HepG2 (cell line): ENCODE results near the gene SIGLEC1. TPM values are rescaled to one million over a fixed set of nuclear protein-coding genes. Genes with fewer than 3 reads are reported as not detected.
A peak's percentile ranks its signal among the peaks of the same experiment; 100 is the strongest.

Source experiments
- AGO1 ChIP-seq: fragments of 200-400 bp; formaldehyde crosslinking; IDR thresholded peaks from 2 replicates; pipeline ENCODE4 v1.6.1; 2017; ENCODE audit warnings: mild to moderate bottlenecking, low read depth, low read length, moderate library complexity; ENCODE audit not compliant: poor library complexity, severe bottlenecking
- ELF4 ChIP-seq: sonication (generic); formaldehyde crosslinking; IDR thresholded peaks from 2 replicates; pipeline ENCODE4 v1.5.0; 2020; ENCODE audit warnings: missing genetic modification reagents, mild to moderate bottlenecking, moderate library complexity, borderline replicate concordance
- KAT7 ChIP-seq: IDR thresholded peaks from 2 replicates; pipeline ENCODE4 v1.6.1; 2018; ENCODE audit warnings: borderline replicate concordance, missing compliant biosample characterization
- KDM3A ChIP-seq: IDR thresholded peaks from 2 replicates; pipeline ENCODE4 v1.6.1; 2018; ENCODE audit warnings: low read depth, missing compliant biosample characterization
- PRMT3 ChIP-seq: sonication (generic); formaldehyde crosslinking; IDR thresholded peaks from 2 replicates; pipeline ENCODE4 v1.8.1; 2022; ENCODE audit warnings: low read depth, mild to moderate bottlenecking, moderate library complexity, missing genetic modification reagents, borderline replicate concordance
- RAD21 ChIP-seq: fragments of 450-650 bp; formaldehyde crosslinking; IDR thresholded peaks from 2 replicates; pipeline ENCODE4 v1.5.0; 2020; ENCODE audit warnings: mild to moderate bottlenecking
- SMAD1 ChIP-seq: sonication (generic); formaldehyde crosslinking; IDR thresholded peaks from 2 replicates; pipeline ENCODE4 v1.4.0; 2020; ENCODE audit warnings: missing genetic modification reagents, low read depth, mild to moderate bottlenecking, borderline replicate concordance
- SP140L ChIP-seq: sonication (generic); formaldehyde crosslinking; IDR thresholded peaks from 2 replicates; pipeline ENCODE4 v1.4.0; 2020; ENCODE audit warnings: missing genetic modification reagents, borderline replicate concordance
- THYN1 ChIP-seq: sonication (generic); formaldehyde crosslinking; IDR thresholded peaks from 2 replicates; pipeline ENCODE4 v1.8.1; 2023; ENCODE audit warnings: low read depth, mild to moderate bottlenecking, moderate library complexity, missing genetic modification reagents, borderline replicate concordance
- ZKSCAN1 ChIP-seq: fragments of 150-350 bp; IDR thresholded peaks from 2 replicates; pipeline ENCODE4 v1.6.1; 2014; ENCODE audit warnings: low read length
- ZNF484 ChIP-seq: sonication (generic); formaldehyde crosslinking; IDR thresholded peaks from 2 replicates; pipeline ENCODE4 v1.5.1; 2020; ENCODE audit warnings: mild to moderate bottlenecking, low read depth, missing genetic modification reagents, borderline replicate concordance
- ZNF562 ChIP-seq: sonication (generic); formaldehyde crosslinking; IDR thresholded peaks from 2 replicates; pipeline ENCODE4 v1.8.0; 2022; ENCODE audit warnings: missing genetic modification reagents, borderline replicate concordance
- polyA plus RNA-seq, 8 experiments: library from polyadenylated mRNA; depleted of rRNA in 3 of 8; stranded (reverse) in 7 of 8; unstranded in 1 of 8; fragments of >200 nt; fragmentation: Illumina TruSeq in 4 of 8; extraction: Trizol in 4 of 8; gene quantifications; 2 replicates each; pipeline versions ENCODE4 v1.2.1 to v1.2.3, GENCODE V29; 2011 to 2016; ENCODE audit warnings: low read depth in 4 of 8, missing spikeins in 1 of 8, mixed read lengths in 1 of 8; ENCODE audit not compliant: insufficient read depth in 1 of 8
- total RNA-seq, 5 experiments: library from RNA; depleted of rRNA; stranded (reverse); fragments of >200 nt; fragmentation: Illumina TruSeq; extraction: Trizol; gene quantifications; 2 replicates each; pipeline ENCODE4 v1.2.3, GENCODE V29; 2016; ENCODE audit warnings: low read depth in 1 of 5
- TF ChIP-seq, protein P1 (sequence below): sonication (generic); formaldehyde crosslinking; IDR thresholded peaks from 2 replicates; pipeline ENCODE4 v1.4.0; 2020; ENCODE audit warnings: missing genetic modification reagents
- TF ChIP-seq, protein P2 (sequence below): IDR thresholded peaks from 2 replicates; pipeline ENCODE4 v1.6.1; 2018; ENCODE audit warnings: missing genetic modification reagents, mild to moderate bottlenecking, missing compliant biosample characterization
- TF ChIP-seq, protein P3 (sequence below): sonication (generic); formaldehyde crosslinking; IDR thresholded peaks from 2 replicates; pipeline ENCODE4 v1.4.0; 2020; ENCODE audit warnings: mild to moderate bottlenecking, missing genetic modification reagents, borderline replicate concordance
- TF ChIP-seq, protein P4 (sequence below): sonication (generic); formaldehyde crosslinking; conservative IDR thresholded peaks from 2 replicates; pipeline ENCODE4 v1.4.0; 2020; ENCODE audit warnings: missing genetic modification reagents

SIGLEC1 gene
- total and polyA plus RNA-seq, 2 of the 13 experiments (the other 11 are each of a cell fraction or from before 2014, with no cell fraction given) = 0.01 TPM; not detected in 1

DNA sequence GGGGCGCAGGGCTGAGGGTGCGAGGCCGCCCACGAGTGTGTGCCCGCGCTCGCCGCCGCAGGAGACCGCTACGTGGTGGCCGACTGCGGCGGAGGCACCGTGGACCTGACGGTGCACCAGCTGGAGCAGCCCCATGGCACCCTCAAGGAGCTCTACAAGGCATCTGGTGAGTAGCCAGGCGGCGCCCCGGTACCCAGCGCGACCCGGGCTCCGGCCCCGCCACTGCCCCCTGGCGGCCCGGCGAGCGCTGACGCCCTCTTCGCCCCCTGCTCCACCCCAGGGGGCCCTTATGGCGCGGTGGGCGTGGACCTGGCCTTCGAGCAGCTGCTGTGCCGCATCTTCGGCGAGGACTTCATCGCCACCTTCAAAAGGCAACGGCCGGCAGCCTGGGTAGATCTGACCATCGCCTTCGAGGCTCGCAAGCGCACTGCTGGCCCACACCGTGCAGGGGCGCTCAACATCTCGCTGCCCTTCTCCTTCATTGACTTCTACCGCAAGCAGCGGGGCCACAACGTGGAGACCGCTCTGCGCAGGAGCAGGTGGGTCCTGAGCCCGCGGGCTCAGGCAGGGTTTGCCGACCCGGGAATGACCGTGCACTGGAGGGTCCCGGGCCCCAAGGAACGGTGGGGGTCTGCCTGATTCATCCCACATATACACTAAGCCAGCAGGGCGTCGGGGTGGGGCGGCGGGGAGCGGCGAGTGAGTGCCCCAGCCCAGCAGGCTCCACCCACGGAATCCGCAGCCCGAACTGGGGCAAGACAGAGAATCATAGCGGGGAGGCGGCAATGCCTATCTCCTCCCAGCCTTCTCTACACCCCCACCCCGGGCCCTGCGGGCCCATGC lies 37.5 kb upstream of the SIGLEC1 start (continued):
- TF ChIP-seq RAD21 (CRISPR knock-in tag) (peak; percentile 95), THYN1 (CRISPR knock-in tag) (no peak), ZKSCAN1 (no peak), PRMT3 (CRISPR knock-in tag) (no peak), AGO1 (peak; percentile 90), ZNF484 (CRISPR knock-in tag) (no peak), KAT7 (peak; percentile 50; the same call in 1 of the 2 replicates), SP140L (no peak), ELF4 (CRISPR knock-in tag) (no peak), SMAD1 (CRISPR knock-in tag) (peak; percentile 53; the same call in 1 of the 2 replicates), ZNF562 (CRISPR knock-in tag) (no peak), KDM3A (CRISPR knock-in tag) (peak; percentile 57; the same call in 1 of the 2 replicates)
- TF ChIP-seq, protein P1, sequence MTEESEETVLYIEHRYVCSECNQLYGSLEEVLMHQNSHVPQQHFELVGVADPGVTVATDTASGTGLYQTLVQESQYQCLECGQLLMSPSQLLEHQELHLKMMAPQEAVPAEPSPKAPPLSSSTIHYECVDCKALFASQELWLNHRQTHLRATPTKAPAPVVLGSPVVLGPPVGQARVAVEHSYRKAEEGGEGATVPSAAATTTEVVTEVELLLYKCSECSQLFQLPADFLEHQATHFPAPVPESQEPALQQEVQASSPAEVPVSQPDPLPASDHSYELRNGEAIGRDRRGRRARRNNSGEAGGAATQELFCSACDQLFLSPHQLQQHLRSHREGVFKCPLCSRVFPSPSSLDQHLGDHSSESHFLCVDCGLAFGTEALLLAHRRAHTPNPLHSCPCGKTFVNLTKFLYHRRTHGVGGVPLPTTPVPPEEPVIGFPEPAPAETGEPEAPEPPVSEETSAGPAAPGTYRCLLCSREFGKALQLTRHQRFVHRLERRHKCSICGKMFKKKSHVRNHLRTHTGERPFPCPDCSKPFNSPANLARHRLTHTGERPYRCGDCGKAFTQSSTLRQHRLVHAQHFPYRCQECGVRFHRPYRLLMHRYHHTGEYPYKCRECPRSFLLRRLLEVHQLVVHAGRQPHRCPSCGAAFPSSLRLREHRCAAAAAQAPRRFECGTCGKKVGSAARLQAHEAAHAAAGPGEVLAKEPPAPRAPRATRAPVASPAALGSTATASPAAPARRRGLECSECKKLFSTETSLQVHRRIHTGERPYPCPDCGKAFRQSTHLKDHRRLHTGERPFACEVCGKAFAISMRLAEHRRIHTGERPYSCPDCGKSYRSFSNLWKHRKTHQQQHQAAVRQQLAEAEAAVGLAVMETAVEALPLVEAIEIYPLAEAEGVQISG = peak; percentile 95
- TF ChIP-seq, protein P2, sequence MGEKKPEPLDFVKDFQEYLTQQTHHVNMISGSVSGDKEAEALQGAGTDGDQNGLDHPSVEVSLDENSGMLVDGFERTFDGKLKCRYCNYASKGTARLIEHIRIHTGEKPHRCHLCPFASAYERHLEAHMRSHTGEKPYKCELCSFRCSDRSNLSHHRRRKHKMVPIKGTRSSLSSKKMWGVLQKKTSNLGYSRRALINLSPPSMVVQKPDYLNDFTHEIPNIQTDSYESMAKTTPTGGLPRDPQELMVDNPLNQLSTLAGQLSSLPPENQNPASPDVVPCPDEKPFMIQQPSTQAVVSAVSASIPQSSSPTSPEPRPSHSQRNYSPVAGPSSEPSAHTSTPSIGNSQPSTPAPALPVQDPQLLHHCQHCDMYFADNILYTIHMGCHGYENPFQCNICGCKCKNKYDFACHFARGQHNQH (CRISPR knock-in tag) = no peak
- TF ChIP-seq, protein P3, sequence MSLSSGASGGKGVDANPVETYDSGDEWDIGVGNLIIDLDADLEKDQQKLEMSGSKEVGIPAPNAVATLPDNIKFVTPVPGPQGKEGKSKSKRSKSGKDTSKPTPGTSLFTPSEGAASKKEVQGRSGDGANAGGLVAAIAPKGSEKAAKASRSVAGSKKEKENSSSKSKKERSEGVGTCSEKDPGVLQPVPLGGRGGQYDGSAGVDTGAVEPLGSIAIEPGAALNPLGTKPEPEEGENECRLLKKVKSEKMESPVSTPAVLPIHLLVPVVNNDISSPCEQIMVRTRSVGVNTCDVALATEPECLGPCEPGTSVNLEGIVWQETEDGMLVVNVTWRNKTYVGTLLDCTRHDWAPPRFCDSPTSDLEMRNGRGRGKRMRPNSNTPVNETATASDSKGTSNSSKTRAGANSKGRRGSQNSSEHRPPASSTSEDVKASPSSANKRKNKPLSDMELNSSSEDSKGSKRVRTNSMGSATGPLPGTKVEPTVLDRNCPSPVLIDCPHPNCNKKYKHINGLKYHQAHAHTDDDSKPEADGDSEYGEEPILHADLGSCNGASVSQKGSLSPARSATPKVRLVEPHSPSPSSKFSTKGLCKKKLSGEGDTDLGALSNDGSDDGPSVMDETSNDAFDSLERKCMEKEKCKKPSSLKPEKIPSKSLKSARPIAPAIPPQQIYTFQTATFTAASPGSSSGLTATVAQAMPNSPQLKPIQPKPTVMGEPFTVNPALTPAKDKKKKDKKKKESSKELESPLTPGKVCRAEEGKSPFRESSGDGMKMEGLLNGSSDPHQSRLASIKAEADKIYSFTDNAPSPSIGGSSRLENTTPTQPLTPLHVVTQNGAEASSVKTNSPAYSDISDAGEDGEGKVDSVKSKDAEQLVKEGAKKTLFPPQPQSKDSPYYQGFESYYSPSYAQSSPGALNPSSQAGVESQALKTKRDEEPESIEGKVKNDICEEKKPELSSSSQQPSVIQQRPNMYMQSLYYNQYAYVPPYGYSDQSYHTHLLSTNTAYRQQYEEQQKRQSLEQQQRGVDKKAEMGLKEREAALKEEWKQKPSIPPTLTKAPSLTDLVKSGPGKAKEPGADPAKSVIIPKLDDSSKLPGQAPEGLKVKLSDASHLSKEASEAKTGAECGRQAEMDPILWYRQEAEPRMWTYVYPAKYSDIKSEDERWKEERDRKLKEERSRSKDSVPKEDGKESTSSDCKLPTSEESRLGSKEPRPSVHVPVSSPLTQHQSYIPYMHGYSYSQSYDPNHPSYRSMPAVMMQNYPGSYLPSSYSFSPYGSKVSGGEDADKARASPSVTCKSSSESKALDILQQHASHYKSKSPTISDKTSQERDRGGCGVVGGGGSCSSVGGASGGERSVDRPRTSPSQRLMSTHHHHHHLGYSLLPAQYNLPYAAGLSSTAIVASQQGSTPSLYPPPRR (CRISPR knock-in tag) = no peak
- TF ChIP-seq, protein P4, sequence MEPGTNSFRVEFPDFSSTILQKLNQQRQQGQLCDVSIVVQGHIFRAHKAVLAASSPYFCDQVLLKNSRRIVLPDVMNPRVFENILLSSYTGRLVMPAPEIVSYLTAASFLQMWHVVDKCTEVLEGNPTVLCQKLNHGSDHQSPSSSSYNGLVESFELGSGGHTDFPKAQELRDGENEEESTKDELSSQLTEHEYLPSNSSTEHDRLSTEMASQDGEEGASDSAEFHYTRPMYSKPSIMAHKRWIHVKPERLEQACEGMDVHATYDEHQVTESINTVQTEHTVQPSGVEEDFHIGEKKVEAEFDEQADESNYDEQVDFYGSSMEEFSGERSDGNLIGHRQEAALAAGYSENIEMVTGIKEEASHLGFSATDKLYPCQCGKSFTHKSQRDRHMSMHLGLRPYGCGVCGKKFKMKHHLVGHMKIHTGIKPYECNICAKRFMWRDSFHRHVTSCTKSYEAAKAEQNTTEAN (CRISPR knock-in tag) = 0 out of 2 replicates have a peak, but pooled peaks have one; percentile 56
